Stimulated activated CD8-positive, alpha-beta memory T cell treated with anti-CD3 and anti-CD28 coated beads, Interleukin-15, amount 100 ng/mL, for 24 hours (primary cell): ENCODE results near the gene KCND2.

Experiments
- DNase-seq: peaks from one replicate; pipeline ENCODE4 v3.0.0-alpha.2; 2020; ENCODE audit warnings: low read depth

Gene KCND2

DNA sequence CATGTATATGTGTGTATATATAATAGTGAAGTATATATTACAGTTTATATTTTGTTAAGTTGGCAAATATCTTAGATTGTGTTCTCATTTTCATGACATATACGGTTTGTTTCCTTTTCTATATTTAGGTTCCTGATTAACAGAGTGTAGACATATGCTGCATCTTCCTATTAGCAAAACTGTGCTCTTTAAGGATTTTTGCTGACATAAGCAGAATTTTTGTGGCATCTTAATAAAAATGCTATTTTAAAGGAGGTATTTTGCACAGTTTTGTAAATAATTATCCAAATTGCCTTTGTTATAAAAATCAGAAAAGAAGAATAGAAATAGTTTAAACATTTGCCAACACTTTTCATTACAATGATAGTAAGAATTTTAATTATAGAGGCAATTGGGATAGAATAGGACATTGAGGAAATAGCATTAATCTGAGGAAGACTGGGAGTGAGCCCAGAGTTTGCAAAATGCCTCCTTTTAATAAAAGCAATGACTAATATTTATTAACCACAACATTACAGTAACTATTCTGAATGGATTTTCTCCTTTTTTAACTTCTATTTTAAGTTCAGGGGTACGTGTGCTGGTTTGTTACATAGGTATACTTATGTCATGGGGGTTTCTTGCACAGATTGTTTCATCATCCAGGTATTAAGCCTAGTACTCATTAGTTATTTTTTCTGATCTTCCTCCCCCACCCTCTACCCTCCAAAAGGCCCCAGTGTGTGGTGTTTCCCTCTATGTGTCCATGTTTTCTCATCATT, 38.2 kb downstream of the KCND2 start:
- DNase-seq, result no peak

DNA sequence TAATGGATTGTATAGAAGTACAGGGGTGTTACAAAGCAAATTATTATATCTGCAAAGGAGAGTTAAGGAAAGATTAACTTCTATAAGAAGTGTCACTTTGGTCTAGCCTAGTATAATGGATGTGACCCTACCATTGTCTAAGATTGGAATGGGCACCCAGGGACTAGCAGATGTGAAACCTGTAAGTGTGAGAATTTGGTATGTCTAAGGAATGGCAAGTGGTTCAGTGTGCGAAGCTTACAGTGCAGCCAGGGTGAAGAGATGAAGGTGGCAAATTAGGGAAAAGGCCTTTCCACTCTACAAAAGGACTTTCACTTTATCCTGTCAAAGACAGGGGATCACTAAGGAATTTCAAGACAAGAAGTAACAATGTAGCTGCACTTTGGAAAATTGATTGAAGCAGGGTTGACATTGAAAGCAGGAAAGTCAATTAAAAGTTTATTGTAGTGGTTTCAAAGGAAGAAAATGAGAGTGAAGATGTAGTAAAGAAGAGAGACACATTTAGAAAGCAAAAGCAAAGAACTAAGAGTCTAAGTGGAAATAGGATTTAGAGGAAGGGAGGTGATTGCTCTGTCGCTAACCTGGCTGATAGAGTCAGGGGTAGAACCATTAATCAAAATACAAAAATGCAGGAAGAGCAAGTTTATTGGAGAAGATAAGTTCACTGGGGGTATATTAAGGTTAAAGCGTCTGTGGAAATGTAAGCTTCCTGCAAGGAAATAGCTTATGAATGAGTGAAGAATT, 47.4 kb downstream of the KCND2 start:
- no peak for DNase-seq

DNA sequence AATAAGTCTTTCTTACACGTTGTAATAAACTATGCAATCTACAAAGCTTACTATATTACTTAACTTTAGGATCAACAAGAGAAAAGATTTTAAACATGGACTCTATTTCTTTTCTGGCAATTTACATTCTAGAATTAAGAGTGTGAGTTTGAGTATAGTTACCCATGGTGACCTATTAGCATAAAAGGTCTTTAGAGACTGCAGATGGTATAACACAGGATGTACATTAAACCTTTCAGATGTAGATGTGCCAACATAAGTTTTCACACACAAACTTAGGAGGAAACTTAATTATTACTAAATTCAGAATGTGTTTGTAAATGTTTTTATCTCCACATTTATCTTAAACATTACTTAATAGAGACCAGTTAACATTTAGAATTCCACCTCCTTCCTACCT, 54.1 kb downstream of the KCND2 start:
- no peak for DNase-seq

DNA sequence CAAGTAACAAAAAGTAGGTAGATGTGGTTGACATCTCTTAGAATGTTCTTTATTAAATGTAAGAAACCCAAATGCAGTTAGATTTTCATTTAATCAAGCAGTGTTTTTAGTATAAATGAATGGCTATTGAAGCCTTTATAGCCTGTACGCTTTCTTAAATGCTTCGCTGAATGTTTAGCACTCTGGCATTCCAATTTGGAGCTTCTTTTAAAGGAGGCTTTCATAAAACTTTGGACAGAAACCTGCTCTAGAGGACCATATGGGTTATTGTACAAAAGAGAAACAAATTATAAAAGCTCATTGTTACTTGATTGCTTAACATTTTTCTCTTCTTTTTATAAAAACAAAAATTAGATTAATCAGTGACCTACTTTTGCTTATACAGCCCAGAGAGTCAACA, 59.5 kb downstream of the KCND2 start:
- no peak for DNase-seq

DNA sequence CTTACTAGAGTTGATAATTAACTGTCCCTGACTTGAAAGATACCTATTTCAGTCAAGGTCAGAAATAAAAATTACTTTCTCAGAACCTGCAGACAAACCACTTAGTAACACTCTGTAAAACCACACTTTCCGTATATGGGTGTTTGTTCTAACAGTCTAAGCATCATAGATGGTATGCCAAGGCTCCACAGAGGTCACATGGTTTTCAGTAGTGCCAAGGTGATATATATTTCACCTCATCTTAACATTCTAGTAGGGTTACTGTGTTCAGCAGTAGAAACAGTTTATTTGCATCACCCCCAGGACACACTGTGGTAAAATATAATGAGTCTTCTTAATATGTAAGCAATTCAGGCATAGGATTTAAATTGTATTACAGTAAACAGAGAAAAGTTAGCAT, 61.5 kb downstream of the KCND2 start:
- no peak for DNase-seq

DNA sequence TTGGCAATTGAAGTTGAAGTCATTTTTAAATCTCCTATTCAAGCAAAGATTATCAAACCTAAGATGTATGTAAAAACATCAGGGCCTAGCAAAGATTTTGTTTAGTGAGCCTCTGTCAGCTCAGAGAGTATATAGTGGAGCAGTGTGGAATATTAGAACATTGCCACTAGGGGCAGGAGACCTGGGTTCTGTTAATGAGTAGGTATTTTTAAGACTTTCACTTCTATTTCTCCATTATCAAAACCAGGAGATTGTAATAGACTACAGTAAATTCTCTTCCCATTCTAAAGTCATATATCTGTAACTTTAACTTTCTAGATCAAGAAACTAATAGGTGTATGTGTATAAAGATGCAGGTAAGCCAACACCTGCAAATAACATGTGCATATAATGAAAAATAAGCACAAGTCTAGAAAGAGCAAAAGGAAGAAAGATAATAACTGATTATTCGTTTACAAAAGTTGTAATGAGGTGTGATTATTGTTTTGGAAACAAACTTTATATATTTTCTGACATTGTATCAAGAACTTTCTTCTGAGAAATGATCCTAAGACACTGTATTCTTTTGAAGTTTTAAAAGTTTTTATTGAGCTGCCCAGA, 64.4 kb downstream of the KCND2 start:
- DNase-seq, result no peak

DNA sequence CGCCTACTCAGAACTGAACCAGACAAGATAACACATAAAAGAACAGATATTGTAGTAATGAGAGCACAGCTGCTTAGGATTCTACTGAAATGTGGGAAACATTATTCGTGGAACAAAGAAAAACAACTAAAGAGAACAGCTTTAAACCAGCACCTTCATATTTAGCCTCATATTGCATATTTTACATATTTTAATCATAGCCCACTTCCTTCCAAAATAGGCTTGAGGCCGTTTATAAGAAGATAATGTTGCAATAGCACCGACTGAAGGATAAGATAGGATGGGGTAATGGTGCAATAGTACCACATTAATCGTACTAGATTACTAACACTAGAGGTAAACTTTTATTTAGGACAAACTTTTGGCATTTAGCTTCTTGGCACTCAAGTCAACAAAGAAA, 71.3 kb downstream of the KCND2 start:
- DNase-seq, result no peak

DNA sequence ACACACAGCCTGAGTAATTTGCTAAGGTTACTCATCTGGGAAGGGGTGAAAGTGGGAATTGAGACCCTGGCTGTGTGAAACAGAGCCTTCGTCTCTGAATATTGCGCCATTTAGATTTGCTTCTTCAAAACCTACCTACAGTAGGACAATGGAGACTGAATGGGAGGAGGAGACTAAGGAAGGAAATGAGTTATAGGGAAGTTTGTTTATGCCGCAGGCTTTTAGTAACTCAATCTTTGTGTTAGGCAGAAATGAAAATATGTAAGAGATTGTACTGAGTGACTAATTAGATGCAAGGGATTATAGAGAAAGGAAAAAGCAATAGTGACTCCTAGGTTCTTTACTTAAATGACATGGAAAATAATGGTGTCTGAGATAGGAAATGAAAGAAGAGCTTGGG, 80.2 kb downstream of the KCND2 start:
- no peak for DNase-seq

DNA sequence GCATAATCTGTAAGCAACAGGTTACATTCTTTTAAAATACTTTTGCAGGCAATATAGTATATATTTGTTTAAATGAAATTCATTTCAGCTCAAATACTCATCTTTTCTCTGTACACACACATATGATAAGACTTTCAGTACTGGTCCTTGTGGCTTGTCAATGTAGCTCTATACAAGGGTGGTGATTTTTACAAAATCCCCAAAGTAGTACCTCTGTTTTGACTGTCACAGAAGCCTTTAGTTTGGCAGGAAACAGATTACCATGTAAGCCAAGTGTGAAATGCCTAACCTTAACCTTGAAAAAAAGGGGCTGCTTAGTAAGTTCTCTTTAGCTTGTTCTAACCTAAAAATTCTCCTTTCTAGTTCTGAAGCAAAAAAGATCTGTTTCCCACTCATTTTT, 87.9 kb downstream of the KCND2 start:
- DNase-seq, result no peak

DNA sequence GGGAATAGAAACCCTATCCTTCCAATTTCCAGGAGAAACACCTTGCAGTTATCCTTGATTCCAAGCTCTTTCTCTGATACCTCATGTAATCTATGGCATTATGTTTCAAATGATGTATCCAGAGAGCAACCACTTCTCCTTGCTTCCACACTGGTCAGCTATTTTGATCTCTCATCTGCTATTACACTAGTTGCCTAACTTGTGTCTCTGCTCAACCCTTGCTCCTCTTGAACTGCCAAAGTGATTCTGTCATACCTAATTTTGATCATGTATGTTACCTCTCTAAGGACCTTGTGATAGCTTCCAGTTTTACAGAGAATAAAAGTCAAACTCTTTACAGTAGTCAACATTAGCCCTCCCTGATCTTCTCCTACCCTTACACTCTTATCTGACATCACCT, 90.4 kb downstream of the KCND2 start:
- DNase-seq, result no peak

DNA sequence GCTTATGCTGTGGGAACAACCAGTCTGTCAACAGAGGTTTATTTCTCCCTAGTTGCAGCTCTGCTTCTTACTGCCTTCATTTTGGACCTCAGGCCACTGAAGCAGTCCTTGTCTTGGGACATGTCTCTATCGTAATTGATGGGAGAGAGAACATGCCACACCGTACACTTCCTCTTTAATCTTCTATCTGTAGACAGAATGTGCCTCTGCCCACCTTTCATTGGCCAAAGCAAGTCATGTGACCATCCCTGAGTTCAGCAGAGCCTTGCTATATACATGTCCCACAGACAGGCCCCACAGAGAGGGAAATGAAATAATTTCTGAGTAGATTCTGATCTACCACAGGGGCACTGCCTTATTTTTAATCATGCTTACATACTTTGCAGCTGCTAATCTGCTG, 98.0 kb downstream of the KCND2 start:
- no peak for DNase-seq

DNA sequence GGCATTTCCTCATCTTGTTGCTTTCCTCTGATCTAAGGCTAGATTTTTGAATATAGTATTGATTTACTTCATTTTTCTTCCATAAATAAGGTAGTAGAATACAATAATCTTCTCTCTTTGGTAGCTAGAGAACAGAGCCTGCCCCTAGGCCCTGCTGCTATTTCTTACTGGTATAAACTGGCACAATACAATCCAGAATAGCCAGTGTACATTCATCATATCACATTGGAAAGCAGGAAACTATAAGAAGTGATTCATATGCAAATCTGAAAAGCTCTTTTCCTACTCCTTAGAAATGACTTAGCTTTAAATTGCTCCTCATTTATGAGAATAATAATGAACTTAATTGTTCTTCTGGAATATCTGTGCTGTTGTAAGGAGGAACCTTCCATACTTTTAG, 100.2 kb downstream of the KCND2 start:
- no peak for DNase-seq

DNA sequence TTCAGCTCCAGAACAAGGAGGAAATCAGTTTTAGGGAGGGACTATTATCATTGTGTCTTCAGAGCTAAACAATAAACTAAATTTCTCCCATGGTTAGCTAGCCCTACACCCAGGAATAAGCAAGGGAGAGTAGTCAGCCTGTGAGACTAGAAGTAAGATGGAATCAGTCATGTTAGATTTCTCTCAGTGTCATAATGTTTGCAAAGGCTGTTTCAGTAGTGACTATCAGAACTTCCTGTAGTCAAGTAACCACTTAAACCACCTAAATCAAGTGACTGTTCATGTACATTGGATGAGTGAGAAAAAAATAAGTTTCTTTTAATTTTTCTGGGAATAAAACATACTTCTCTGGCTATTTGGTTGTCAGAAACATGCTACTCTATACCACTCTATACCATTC, 121.6 kb downstream of the KCND2 start:
- no peak for DNase-seq

DNA sequence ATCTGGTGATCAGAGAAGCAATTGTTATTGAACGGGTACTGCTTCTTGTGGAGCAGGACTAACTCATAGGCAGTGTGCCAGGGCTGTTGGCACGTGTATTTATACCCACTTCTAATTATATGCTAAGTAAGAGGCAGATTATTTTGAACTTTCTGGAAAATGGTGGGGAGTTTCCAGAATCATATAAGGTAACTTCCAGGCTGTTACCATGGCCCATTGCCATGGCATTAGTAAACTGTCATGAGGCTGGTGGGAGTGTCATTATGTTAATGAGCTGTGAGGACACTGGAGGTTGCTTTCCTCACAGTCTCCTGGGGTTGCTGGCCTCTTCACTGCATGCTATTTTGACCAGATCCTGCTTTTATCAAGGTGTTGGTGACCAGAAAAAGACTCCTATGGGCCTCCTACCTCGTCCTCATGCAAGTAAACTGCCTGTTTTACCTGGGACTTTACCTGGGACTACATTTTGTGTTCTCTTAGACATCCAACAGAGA, 122.6 kb downstream of the KCND2 start:
- no peak for DNase-seq

DNA sequence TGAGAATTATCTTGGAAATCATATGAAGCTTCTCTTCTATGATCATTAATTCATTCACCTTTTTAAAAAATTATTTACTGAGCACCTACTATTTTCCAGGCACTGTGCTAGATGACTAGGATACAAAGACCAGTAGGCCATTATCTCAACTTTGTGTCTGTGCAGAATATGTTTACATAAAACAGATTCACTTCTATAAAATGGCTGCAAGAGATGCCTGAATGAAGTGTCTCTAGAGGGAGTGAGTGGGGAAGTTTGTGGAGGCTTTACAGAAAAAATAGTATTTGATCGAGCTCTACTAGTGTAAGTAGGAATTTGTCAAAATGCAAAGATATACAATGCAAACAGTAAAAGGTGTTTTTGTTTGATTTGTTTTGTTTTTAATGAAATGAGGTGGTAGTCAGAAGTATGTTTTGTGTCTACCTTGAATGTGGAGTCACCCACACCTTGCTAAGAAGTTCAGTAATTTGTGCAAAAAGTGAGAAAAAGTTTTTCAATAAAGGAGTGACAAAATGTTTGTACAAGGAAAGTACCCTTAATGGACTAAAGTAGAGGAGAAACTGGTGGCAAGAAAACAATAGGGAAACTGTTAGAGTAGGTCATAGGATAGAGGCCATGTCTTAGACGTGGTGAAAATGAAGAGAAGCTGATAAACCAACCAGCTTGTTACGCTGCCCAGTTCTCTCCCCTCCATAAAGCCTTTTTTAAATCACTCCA, 125.5 kb downstream of the KCND2 start:
- no peak for DNase-seq

DNA sequence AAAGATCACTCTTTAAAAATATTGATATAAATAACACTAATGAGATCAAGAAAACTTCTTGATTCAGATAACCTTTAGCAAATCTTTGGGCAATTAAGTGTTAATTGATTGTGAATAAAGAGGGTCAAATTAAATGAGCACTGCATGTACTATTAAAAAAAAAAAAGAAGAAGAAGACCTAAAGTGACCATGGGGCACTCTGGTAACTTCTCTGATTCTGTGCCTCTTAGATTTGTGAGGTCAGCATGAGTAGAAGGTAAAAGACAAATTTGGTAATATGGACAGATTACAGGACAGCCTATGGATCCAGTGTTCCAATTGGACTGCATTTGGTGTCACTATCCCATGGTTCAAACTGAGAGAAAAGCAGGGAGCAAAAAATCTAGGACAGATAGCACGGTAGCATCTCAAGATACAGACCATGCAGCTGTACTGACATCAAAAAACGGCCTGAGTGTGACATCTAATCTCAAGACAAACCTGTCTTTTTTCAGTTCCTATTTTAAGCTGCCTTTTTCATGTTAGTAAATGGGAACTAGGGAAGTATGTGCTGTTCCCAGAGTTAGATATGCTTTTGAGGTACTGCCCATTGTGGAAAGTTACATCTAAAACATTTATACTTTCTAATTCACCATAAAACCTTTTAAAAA, 128.0 kb downstream of the KCND2 start:
- no peak for DNase-seq

DNA sequence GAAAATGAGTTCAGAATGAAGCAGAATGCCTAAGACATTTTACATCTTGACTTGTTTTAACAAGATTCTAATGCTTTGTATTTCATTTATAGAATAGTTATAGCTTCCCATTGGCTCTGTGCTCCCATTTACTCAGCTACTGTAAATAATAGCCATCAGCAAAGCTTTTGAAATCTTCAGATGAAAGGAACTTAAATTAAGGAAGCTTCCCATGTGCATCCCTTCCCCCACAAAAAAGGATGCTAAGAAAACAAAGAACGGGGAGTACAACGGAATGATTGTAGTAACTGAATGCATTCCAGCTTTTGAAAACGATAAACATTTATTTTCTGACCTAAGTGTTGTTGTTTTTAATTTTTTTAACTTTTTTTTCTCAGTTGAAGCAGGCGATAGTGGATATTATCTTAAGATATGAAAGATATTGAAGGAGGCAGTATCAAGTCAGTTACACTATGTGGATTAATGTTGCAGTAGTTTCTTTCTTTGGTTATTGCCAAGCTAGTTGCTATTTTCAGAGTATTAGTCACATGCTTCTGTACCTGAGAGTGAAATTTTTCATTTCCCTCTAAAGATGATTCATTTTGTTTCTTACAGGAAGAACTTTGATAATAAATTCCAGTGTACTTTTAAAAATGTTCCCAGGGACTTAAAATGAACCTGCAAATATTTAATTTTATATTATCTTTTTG, 129.2 kb downstream of the KCND2 start:
- no peak for DNase-seq

DNA sequence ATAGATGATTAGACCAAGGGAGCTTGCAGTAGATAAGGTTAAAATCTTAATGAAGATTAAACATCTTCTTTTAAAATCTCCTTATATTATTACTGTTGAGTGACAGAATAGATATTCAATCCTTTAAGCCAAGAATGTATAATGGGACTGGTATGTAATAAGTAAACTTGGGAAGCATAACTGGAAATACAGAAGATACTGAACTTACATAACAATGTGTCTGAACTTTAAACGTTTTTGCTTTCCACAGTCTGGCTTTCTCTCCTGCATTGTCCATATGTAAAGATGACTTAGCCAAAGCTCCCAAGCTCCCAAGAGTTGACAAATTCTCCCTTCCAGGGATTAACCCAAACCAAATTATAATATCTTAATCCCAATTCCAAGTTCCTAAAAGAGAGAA, 129.8 kb downstream of the KCND2 start:
- DNase-seq, result no peak

DNA sequence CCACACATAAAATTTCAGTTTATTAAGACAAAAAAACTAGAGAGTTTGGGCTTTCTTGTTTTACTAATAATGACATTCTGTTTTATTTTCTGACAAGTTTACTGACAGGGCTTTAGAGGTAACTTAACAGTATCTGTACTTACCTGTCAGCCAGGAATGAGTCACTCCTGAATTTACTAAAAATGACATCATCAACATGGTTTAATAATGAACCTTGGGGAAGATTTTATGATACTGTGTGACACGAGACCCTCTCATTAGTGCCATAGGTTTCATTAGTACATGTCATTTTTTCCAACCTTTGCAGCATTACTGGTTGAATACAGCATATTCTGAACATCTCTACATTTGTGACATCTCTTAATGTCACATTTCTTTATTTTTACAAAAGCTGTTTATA, 131.1 kb downstream of the KCND2 start:
- no peak for DNase-seq

DNA sequence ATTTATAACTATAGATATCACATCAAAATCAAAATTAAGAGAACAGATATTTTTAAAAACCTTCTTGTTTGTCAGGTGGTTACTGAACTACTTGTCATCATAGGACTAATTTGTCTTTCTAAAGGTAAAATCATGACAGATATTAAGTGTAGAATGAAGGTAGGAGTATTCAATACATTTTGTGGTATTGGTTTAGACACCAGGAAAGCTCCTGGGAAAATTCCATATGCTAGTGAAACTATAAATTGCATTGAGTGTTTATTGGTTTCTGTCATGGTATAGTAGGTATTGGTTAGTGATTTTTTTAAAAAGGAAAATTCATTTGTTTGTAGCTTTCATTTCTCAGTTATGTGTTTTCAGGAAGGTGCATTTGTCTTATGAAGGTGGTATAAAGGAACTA, 132.7 kb downstream of the KCND2 start:
- DNase-seq, result no peak

DNA sequence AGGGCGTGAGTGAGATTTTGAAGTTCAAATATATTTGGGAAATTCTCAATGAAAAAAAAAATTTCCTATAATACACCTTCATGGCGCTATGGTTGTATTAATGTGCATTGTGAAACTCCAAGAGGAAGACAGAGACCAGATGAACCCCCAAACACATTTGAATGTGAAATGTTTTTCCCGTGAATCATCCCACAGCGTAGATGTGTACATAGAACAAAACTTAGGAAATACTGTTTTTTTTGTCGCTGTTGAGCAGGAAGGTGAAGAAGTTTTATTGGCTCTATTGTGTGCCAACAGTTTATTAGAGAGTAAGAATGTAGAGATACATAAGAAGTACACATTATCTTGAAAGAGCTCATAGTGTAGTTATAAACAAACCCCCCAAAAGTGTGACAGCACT, 134.0 kb downstream of the KCND2 start:
- DNase-seq, result no peak
